Heart right ventricle (tissue), 16 donors: Measurements from ENCODE around the gene LRRTM1. TPM values are rescaled to one million over a fixed set of nuclear protein-coding genes. Genes with fewer than 3 reads are reported as not detected.

Experiments used
- ATAC-seq, 8 donors: fragments of 200-7000 bp; cut with Tn5 transposase; one replicate each; pipeline ENCODE4 v1.9.1; 2020; ENCODE audit warnings: mild to moderate bottlenecking in 8 of 8, moderate library complexity in 8 of 8, moderate number of reproducible peaks in 1 of 8
- DNase-seq, 2 donors: peaks; one replicate each; pipeline ENCODE4 v3.0.0-alpha.2; 2020
- H3K27ac ChIP-seq, 10 donors: fragments of 200-600 bp; sonication (generic) in 2 of 10; one replicate each; pipeline versions ENCODE4 v1.5.0 to v1.8.0; 2020 to 2022; ENCODE audit warnings: mild to moderate bottlenecking in 3 of 10
- H3K27me3 ChIP-seq, 7 donors: fragments of 200-600 bp; one replicate each; pipeline ENCODE4 v1.8.0; 2021 to 2022; ENCODE audit warnings: mild to moderate bottlenecking in 2 of 7
- H3K36me3 ChIP-seq, 9 donors: fragments of 200-600 bp; sonication (generic) in 1 of 9; one replicate each; pipeline versions ENCODE4 v1.5.0 to v1.8.0; 2020 to 2022; ENCODE audit warnings: mild to moderate bottlenecking in 2 of 9
- H3K4me1 ChIP-seq, 9 donors: fragments of 200-600 bp; sonication (generic) in 1 of 9; one replicate each; pipeline versions ENCODE4 v1.5.0 to v1.8.0; 2020 to 2022; ENCODE audit warnings: mild to moderate bottlenecking in 4 of 9
- H3K4me3 ChIP-seq, 10 donors: fragments of 200-600 bp; sonication (generic) in 2 of 10; one replicate each; pipeline versions ENCODE4 v1.5.0 to v1.8.0; 2020 to 2022; ENCODE audit warnings: mild to moderate bottlenecking in 7 of 10, moderate library complexity in 2 of 10
- H3K9me3 ChIP-seq, 11 donors: fragments of 200-600 bp in 10 of 11; sonication (generic) in 2 of 11; one replicate each; pipeline versions ENCODE4 v1.5.0 to v1.8.0; 2013 to 2022; ENCODE audit warnings: mild to moderate bottlenecking in 2 of 11, control low read depth in 1 of 11, moderate library complexity in 1 of 11
- WGBS, 2 donors: extraction: QIAGEN DNeasy Blood & Tissue Kit; methylation state at CpG; one replicate each; pipeline ENCODE4 v1.1.7; 2013; ENCODE audit warnings: inconsistent platforms in 1 of 2; 5-methylcytosine and 5-hydroxymethylcytosine counted together
- intact Hi-C, 10 donors: fragments of 100-400 bp; cut with DNase I; formaldehyde crosslinking; loops; one replicate each; pipeline versions ENCODE4 v1.11.1 to v1.14.2; 2022
- polyA plus RNA-seq, 2 donors: library from polyadenylated mRNA; stranded (reverse); fragments of 200-250 nt; gene quantifications; one replicate each; pipeline ENCODE4 v1.2.3, GENCODE V29; 2013
- total RNA-seq, 10 donors: library from RNA; stranded (reverse); fragmentation: NEBNext Ultra II Directional in 3 of 10; extraction: Animal tissue kit (Norgen Biotek cat#: 25700) in 3 of 10; gene quantifications; one replicate each; pipeline versions ENCODE4 v1.2.1 to v1.2.4, GENCODE V29; 2021 to 2023
- TF ChIP-seq, protein P1 (sequence below), 9 donors: fragments of 200-600 bp; sonication (generic) in 2 of 9; IDR thresholded peaks; one replicate each; pipeline versions ENCODE4 v1.5.0 to v1.8.0; 2021 to 2022; ENCODE audit warnings: antibody characterized with exemption in 9 of 9, mild to moderate bottlenecking in 5 of 9, moderate library complexity in 1 of 9
- donor health status: Arrhythmogenic right ventricular cardiomyopathy.
- donor health status: ischemic (EF 13 %, LVEDD 7.1; RV severe dilation, severe dysfunction).
- donor health status: healthy with polysubstance abuse.
- donor health status: DM: no; HTN: yes; CAD: no.
- donor health status: DM: no; HTN: no; CAD: no.
- donor health status: ischemic (EF 25% LVEDD 6.9; RV normal size, moderate dysfunction).
- donor health status: ischemic (EF 25% LVEDD 5.7; RV mildly dilated, moderate dysfunction).
- donor health status: healthy.
- donor health status: DM: yes; HTN: yes; CAD: no.
- donor health status: Ischemic cardiomyopathy.
- donor health status: ischemic (EF 35%, LVEDD 5.7; RV mildly dilated, moderate dysfunction).
- donor health status: nonischemic (EF 11% LVEDD 7.7; RV severe dilation, severe dysfunction).
- donor health status: DM: yes; HTN: yes; CAD: no.
- donor health status: PGD.
- donor health status: ischemic (EF 29% LVEDD 5.4; RV normal size, mild dysfunction).
- donor health status: nonischemic (EF 23%, LVEDD 6.1; RV moderate dilation, normal function).

The LRRTM1 gene
- total and polyA plus RNA-seq, 12 donors = 0.18 to 0.71 (median 0.38) TPM; not detected in 2

DNA sequence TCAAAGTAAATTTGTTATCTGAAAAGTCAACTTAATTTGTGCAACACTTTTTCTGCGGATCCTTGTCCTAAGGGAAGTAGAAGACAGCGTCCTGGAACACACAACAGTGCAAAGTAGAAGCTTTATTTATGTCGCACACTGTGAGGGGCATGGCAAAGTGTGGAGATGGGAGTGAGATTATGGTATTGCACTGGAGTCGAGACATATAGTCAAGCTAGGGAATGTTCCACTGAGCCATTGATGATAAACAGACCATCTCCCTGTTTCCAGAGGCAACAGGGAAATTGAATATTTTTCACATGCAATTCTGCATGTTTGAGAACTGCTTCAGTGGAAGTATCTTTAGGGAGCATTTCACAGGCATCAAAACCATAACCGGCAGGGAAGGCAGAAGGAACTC lies 46.2 kb downstream of the LRRTM1 start:
- no peaks in the 10 kb centered on the region for H3K27me3 ChIP-seq
- no peaks in the 10 kb centered on the region for H3K9me3 ChIP-seq
- DNase-seq = no peak
- TF ChIP-seq, protein P1, sequence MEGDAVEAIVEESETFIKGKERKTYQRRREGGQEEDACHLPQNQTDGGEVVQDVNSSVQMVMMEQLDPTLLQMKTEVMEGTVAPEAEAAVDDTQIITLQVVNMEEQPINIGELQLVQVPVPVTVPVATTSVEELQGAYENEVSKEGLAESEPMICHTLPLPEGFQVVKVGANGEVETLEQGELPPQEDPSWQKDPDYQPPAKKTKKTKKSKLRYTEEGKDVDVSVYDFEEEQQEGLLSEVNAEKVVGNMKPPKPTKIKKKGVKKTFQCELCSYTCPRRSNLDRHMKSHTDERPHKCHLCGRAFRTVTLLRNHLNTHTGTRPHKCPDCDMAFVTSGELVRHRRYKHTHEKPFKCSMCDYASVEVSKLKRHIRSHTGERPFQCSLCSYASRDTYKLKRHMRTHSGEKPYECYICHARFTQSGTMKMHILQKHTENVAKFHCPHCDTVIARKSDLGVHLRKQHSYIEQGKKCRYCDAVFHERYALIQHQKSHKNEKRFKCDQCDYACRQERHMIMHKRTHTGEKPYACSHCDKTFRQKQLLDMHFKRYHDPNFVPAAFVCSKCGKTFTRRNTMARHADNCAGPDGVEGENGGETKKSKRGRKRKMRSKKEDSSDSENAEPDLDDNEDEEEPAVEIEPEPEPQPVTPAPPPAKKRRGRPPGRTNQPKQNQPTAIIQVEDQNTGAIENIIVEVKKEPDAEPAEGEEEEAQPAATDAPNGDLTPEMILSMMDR (IDR thresholded peaks at IDR 0.05) = no peak
- H3K36me3 ChIP-seq = no peaks in the 10 kb centered on the region
- ATAC-seq = no peak
- no peak overlapping the region for H3K27ac ChIP-seq
- peaks cover 0 to 7% (median 0%) of the 10 kb centered on the region in 9 donors for H3K4me1 ChIP-seq
- H3K4me3 ChIP-seq = no peak overlapping the region
- 80 to 85% methylated on average over 5 of the region's 5 CpGs for WGBS, 2 donors
- intact Hi-C loops = no loop called here

DNA sequence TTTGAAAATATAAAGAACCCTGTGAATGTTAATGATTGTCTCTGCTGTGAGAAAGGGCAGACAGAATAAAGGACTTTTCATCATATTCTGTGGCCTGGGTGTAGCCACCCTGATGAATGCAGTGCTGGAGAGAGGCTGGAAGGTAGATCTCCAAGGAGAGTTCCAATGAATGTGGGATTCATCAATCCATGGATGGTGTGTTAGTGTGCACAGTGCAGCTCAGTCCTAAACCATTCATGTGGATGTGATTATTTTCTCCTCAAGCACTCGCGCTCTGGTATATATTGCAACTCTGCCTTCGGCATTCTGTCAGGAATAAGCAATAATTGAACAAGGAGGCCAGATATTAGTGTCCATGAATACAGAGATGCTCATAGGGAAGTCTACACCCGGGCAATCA lies 47.1 kb downstream of the LRRTM1 start:
- intact Hi-C loops = no loop called here
- no peak for ATAC-seq
- Histone ChIP-seq H3K4me1 (peaks cover 0 to 7% (median 0%) of the 10 kb centered on the region in 9 donors), H3K9me3 (no peaks in the 10 kb centered on the region), H3K4me3 (no peak overlapping the region), H3K27me3 (no peaks in the 10 kb centered on the region), H3K36me3 (no peaks in the 10 kb centered on the region), H3K27ac (no peak overlapping the region)
- DNase-seq = no peak
- TF ChIP-seq, protein P1 (IDR thresholded peaks at IDR 0.05) = no peak
- WGBS, 2 donors = 97 to 98% methylated on average over 4 of the region's 4 CpGs

- Histone ChIP-seq H3K4me1 (peaks cover 0 to 7% (median 0%) of the 10 kb centered on the region in 9 donors), H3K36me3 (no peaks in the 10 kb centered on the region), H3K27ac (no peak overlapping the region), H3K9me3 (no peaks in the 10 kb centered on the region), H3K4me3 (no peak overlapping the region), H3K27me3 (no peaks in the 10 kb centered on the region)
- ATAC-seq = no peak
- DNase-seq = no peak
- TF ChIP-seq, protein P1 (IDR thresholded peaks at IDR 0.05) = no peak
- intact Hi-C loops = no loop called here
- WGBS, 2 donors = 64 to 81% methylated on average over 3 of the region's 3 CpGs
Observed at GRCh38 chr2:80256782-80257167, 47.8 kb downstream of the LRRTM1 start.

DNA sequence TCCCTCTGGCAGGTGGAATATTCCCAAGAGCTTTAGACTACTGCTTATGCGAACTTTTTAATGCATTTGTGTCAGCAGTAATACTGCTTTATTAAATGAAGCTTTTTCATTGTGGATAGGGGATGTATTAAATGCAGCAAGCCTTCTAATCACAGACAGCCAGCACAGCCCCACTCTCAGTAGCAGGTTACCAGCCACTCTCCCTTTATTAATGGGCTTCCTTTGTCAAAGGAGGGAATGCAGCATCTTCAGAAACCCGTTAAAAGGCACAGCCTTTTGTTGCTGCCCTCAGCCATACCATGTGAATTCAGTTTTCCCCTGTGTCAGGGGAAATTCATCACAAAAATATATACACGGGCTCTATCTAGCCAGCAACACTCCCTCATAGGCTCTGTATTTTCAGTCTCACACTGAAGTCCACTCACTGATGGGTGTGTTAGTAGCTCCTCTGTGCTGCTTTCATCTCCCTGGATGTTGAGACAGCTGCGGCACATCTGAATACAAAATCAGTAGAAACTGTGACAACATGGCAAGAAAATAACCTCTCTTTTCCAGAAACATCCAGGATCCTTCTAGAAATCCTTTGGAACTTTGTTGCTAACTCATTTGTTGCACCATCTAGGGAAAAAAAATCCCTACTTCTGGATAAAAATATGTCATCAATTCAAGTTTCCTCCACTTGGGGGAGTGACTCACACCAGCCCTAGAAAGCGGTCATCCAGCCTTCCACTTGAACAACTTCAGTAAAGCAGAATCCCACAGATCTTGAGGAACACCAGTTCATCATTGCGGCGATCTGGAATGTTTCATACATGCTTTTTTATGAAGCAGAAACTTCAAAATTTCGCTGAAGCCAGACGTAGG lies 48.4 kb downstream of the LRRTM1 start:
- TF ChIP-seq, protein P1 (IDR thresholded peaks at IDR 0.05) = peak in 4 of 9 donors; percentile 11 to 35 (median 16)
- Histone ChIP-seq H3K27ac (no peak overlapping the region), H3K9me3 (no peaks in the 10 kb centered on the region), H3K4me3 (no peak overlapping the region), H3K36me3 (no peaks in the 10 kb centered on the region), H3K4me1 (peaks cover 0 to 7% (median 0%) of the 10 kb centered on the region in 9 donors), H3K27me3 (no peaks in the 10 kb centered on the region)
- ATAC-seq (no peak), DNase-seq (no peak)
- 69 to 78% methylated on average over 9 of the region's 9 CpGs for WGBS, 2 donors
- intact Hi-C loops = no loop called here
